ENCODE measurements around the gene PRSS22. TPM values are rescaled to one million over a fixed set of nuclear protein-coding genes. Genes with fewer than 3 reads are reported as not detected.

The PRSS22 gene
- polyA plus RNA-seq, 1 donor from 2014 or later = not detected

GRCh38 chr16:2819179-2819938, 38.6 kb downstream of the PRSS22 start:
- Histone ChIP-seq H3F3A (ENCODE audit: insufficient read depth, low read length, poor library complexity, severe bottlenecking) (no peaks in the 10 kb centered on the region), H3K27me3 (ENCODE audit: insufficient read depth, low read depth, low read length) (no peaks in the 10 kb centered on the region), H3K36me3 (ENCODE audit: insufficient read depth, low read length) (no peaks in the 10 kb centered on the region), H4K20me1 (ENCODE audit: insufficient read depth) (no peaks in the 10 kb centered on the region), H3K9me3 (ENCODE audit: low read length) (no peaks in the 10 kb centered on the region), H3K27ac (ENCODE audit: low read length) (no peak overlapping the region), H3K9me2 (ENCODE audit: insufficient read depth, low read length) (no peaks in the 10 kb centered on the region), H3K9ac (ENCODE audit: low read length) (no peak overlapping the region), H2AFZ (ENCODE audit: low read depth, low read length) (no peak overlapping the region), H3K79me2 (replicated peaks; ENCODE audit: insufficient read depth, low read length) (no peaks in the 10 kb centered on the region), H3K4me3 (ENCODE audit: low read length) (no peak overlapping the region), H3K4me2 (ENCODE audit: low read length) (no peak overlapping the region)
- no peak for TF ChIP-seq RAD21 (conservative IDR thresholded peaks at IDR 0.05)
- TF ChIP-seq POLR2AphosphoS5 (IDR thresholded peaks at IDR 0.05) = no peak
- TF ChIP-seq MXI1 (conservative IDR thresholded peaks at IDR 0.05; ENCODE audit: poor library complexity, severe bottlenecking) = no peak
- TF ChIP-seq EZH2 (IDR thresholded peaks at IDR 0.05; ENCODE audit: borderline replicate concordance, insufficient read depth, low read length, poor library complexity, severe bottlenecking) = no peak
- no peak for TF ChIP-seq TAF1 (IDR thresholded peaks at IDR 0.05; ENCODE audit: low read depth)
- TF ChIP-seq, protein P1, sequence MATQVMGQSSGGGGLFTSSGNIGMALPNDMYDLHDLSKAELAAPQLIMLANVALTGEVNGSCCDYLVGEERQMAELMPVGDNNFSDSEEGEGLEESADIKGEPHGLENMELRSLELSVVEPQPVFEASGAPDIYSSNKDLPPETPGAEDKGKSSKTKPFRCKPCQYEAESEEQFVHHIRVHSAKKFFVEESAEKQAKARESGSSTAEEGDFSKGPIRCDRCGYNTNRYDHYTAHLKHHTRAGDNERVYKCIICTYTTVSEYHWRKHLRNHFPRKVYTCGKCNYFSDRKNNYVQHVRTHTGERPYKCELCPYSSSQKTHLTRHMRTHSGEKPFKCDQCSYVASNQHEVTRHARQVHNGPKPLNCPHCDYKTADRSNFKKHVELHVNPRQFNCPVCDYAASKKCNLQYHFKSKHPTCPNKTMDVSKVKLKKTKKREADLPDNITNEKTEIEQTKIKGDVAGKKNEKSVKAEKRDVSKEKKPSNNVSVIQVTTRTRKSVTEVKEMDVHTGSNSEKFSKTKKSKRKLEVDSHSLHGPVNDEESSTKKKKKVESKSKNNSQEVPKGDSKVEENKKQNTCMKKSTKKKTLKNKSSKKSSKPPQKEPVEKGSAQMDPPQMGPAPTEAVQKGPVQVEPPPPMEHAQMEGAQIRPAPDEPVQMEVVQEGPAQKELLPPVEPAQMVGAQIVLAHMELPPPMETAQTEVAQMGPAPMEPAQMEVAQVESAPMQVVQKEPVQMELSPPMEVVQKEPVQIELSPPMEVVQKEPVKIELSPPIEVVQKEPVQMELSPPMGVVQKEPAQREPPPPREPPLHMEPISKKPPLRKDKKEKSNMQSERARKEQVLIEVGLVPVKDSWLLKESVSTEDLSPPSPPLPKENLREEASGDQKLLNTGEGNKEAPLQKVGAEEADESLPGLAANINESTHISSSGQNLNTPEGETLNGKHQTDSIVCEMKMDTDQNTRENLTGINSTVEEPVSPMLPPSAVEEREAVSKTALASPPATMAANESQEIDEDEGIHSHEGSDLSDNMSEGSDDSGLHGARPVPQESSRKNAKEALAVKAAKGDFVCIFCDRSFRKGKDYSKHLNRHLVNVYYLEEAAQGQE (IDR thresholded peaks at IDR 0.05; ENCODE audit: borderline replicate concordance) = no peak
- no peak for TF ChIP-seq SMC3 (conservative IDR thresholded peaks at IDR 0.05; ENCODE audit: poor library complexity)
- TF ChIP-seq, protein P2, sequence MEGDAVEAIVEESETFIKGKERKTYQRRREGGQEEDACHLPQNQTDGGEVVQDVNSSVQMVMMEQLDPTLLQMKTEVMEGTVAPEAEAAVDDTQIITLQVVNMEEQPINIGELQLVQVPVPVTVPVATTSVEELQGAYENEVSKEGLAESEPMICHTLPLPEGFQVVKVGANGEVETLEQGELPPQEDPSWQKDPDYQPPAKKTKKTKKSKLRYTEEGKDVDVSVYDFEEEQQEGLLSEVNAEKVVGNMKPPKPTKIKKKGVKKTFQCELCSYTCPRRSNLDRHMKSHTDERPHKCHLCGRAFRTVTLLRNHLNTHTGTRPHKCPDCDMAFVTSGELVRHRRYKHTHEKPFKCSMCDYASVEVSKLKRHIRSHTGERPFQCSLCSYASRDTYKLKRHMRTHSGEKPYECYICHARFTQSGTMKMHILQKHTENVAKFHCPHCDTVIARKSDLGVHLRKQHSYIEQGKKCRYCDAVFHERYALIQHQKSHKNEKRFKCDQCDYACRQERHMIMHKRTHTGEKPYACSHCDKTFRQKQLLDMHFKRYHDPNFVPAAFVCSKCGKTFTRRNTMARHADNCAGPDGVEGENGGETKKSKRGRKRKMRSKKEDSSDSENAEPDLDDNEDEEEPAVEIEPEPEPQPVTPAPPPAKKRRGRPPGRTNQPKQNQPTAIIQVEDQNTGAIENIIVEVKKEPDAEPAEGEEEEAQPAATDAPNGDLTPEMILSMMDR (IDR thresholded peaks at IDR 0.05; ENCODE audit: poor library complexity, severe bottlenecking) = no peak
- no peak for TF ChIP-seq EP300 (conservative IDR thresholded peaks at IDR 0.05; ENCODE audit: poor library complexity, severe bottlenecking)

DNA sequence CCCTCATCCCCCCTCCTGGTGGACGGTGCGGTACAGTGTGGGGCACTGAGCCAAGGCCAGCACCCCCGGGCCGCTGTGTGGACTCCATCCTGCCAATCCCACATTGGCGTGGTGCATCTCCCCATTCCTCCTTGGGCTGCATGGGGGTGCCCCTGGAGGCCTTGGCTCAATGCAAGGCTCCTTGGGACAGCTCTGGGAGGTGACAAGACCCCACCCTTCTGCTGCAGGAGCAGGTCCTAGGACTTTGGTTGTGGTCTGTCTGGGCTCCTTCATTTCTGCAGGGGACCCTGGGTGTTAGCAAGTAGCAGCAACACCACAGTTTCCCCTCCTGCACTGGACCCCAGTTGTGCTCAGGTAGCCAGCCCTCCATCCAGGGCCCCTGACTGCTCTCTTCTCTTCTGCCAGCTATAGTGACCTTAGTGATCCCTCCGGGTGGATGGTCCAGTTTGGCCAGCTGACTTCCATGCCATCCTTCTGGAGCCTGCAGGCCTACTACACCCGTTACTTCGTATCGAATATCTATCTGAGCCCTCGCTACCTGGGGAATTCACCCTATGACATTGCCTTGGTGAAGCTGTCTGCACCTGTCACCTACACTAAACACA, 39.6 kb downstream of the PRSS22 start:
- H2AFZ ChIP-seq (ENCODE audit: low read depth, low read length) = no peak overlapping the region
- H3K4me3 ChIP-seq (ENCODE audit: low read length) = no peak overlapping the region
- H3K79me2 ChIP-seq (replicated peaks; ENCODE audit: insufficient read depth, low read length) = no peaks in the 10 kb centered on the region
- TF ChIP-seq TAF1 (IDR thresholded peaks at IDR 0.05; ENCODE audit: low read depth) (no peak), EZH2 (IDR thresholded peaks at IDR 0.05; ENCODE audit: borderline replicate concordance, insufficient read depth, low read length, poor library complexity, severe bottlenecking) (no peak), POLR2AphosphoS5 (IDR thresholded peaks at IDR 0.05) (no peak), MXI1 (conservative IDR thresholded peaks at IDR 0.05; ENCODE audit: poor library complexity, severe bottlenecking) (no peak), SMC3 (conservative IDR thresholded peaks at IDR 0.05; ENCODE audit: poor library complexity) (no peak), EP300 (conservative IDR thresholded peaks at IDR 0.05; ENCODE audit: poor library complexity, severe bottlenecking) (no peak), RAD21 (conservative IDR thresholded peaks at IDR 0.05) (no peak)
- no peak overlapping the region for H3K27ac ChIP-seq (ENCODE audit: low read length)
- H3K36me3 ChIP-seq (ENCODE audit: insufficient read depth, low read length) = no peaks in the 10 kb centered on the region
- H3F3A ChIP-seq (ENCODE audit: insufficient read depth, low read length, poor library complexity, severe bottlenecking) = no peaks in the 10 kb centered on the region
- no peaks in the 10 kb centered on the region for H3K9me3 ChIP-seq (ENCODE audit: low read length)
- no peaks in the 10 kb centered on the region for H4K20me1 ChIP-seq (ENCODE audit: insufficient read depth)
- H3K27me3 ChIP-seq (ENCODE audit: insufficient read depth, low read depth, low read length) = no peaks in the 10 kb centered on the region
- no peak overlapping the region for H3K9ac ChIP-seq (ENCODE audit: low read length)
- no peaks in the 10 kb centered on the region for H3K9me2 ChIP-seq (ENCODE audit: insufficient read depth, low read length)
- no peak overlapping the region for H3K4me2 ChIP-seq (ENCODE audit: low read length)
